Stimulated activated CD4-positive, alpha-beta T cell treated with anti-CD3 and anti-CD28 coated beads, Interleukin-15, amount 100 ng/mL, for 1 hour (primary cell): ENCODE results near the gene ASAH2.
"Not testable (repeated sequence)": the region's sequence is repeated elsewhere in the genome, so short reads cannot be mapped to it uniquely, and the experiment has no call there.

ENCODE experiments used
- DNase-seq, 2 donors: peaks; one replicate each; pipeline ENCODE4 v3.0.0-alpha.2; 2020; ENCODE audit warnings: low read depth in 1 of 2, low spot score in 1 of 2

ASAH2 gene

DNA sequence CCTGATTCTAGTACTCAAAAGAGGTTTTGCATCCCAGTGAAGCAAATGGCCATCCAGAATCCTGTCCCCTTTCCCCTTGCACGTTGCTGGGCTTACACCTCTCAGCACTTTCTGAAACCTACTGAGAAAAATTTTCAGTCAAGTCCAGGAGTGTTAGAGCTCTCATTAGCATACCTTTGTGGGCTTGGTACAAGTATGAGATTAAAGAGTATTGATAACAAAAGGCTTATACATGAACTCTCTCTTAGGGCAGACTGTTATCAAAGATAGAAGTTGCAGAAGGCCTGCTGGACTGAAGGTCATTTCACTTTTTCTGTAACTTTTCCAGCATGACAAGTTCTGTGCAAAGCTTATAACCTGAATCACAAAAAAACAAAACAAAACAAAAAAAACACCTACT lies at the start of gene ASAH2:
Gene ASAH2, minus strand, starts transcription at position 123 of the 400 bp plus-strand sequence. CDS start 2,906 bp downstream, outside the sequence.
- no peak for DNase-seq

GRCh38 chr10:50299948-50300669 lies 48.8 kb upstream of the ASAH2 start:
- no peak for DNase-seq

GRCh38 chr10:50295367-50295766 lies 44.1 kb upstream of the ASAH2 start:
- DNase-seq = no peak

DNA sequence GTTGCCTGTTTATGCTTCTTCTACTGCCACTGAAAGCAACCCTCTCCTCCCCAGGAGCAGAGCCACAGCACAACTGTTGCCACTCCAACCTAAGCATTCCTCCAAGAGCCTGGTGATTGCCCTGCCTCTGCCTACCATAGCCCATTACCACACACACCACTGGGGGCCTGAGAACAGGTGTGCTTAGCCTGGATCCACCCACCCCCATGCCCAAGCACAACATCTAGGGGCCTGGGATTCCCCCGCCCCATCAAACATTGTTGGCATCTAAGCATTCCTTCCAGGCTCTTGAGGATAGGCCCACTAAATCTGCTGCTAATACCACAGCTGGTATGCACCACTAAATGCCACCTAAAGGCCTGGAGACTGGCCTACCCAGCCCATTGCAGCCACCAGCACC lies 43.3 kb upstream of the ASAH2 start:
- DNase-seq = no peak

DNA sequence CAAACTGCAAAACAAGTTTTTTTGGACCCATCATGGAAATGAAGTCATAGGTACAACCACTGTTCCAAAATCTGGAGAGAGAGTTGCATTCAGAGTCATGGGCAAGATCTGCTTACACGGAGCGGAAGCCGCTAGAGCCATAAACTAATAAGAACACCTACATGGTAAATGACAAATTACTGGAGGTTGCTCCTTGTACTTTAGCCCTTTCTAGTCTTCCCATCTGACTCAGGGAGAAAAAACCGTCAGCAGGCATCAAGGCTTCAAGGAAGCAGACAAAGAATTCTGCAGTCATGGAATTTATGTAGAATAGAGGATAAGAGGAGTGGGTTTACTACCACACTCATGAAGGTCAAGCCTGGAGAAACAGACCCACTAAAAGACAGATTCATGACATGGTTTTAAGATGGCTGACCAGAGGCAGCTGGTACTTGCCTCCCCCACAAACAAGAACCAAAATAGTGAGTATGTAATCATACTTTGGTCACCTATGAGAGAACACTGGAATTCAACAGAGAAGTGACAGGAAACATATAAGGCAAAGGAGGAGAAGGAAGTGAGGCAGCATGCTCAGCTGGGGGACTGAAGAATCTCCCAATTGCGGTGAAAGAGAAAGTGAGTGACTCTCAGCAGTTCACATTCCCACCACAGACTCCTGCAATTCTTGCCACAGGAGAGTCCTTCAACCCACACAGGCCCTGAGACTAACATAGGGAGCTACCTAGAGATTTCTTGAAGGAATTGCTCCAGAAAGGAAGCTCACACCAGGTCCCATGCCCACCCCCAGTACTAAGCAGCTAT lies 42.4 kb upstream of the ASAH2 start:
- no peak for DNase-seq

- DNase-seq = no peak
These were observed 40.0 kb upstream of the ASAH2 start for GRCh38 chr10:50291261-50291850.

DNA sequence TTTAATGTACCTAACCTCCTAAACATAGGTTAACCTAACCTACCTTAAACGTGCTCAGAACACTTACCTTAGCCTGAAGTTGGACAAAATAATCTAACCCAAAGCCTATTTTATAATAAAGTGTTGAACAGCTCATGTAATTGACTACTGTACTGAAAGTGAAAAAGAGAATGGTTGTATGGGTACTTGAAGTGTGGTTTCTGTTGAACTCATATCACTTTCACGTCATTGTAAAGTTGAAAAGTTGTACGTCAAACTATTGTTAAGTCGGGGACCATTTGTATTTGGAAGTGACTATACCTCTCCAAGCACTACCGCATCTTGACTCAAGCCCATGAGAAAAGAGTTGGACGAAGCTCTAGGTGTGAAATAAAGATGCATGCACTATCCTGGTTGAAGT lies 37.9 kb upstream of the ASAH2 start:
- DNase-seq = no peak

DNA sequence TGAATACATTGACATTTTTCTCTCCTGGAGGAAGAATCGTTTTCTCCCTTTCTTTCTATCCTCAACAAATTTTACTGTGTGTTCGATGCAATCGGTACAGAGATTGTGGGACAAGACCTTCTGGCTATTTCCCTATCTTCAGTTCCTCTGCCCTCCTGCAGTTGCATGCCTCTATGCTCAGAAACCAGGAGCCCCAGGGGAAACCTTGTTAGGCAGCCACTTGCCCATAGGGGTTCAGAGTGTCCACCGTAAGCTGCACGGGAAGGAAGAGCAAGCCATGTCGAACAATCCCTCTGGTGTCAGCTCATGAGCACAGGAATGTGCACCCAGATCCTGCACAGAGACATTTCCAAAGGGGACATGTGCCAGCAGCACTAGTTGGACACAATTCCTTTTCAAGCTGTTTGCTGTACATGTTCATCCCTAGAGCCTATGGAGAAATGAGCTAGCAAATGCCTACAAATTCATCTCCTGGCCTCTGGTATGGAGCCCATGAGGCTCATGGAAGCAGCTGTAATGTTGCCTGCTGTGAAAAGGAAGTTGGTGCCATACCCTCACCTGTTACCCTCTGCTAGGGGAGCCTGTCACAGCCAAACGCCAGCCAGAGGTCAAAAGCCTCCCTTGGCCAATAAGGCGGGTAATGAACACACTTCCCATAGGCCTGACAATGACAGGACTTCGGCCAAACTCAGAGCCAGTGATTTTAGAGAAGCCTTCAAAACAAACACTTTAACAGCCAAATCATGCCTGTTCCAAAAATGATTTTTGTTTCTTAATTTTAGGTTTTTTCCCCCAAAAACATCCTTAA lies 35.9 kb upstream of the ASAH2 start:
- no peak for DNase-seq

DNA sequence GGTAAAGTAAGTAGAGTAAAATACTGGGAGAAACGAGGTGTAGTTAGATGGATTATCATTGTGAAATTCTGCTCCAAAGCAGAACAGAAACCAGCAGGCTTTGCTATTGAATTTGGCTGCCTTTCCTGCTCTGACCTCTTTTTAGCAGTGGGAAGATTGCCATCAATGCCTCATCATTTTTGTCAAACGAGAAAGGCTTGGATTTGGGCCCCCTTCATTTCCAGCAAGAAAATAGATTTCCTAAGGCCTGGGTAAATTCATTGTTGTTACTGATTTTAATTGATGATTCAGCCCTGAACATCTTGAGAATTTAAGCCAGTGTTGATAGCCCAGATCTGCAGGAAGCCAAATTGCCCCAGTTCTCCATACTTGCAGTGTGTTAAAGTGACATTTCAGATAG lies 35.2 kb upstream of the ASAH2 start:
- DNase-seq = no peak

GRCh38 chr10:50281967-50282522 lies 30.7 kb upstream of the ASAH2 start:
- no peak for DNase-seq

DNA sequence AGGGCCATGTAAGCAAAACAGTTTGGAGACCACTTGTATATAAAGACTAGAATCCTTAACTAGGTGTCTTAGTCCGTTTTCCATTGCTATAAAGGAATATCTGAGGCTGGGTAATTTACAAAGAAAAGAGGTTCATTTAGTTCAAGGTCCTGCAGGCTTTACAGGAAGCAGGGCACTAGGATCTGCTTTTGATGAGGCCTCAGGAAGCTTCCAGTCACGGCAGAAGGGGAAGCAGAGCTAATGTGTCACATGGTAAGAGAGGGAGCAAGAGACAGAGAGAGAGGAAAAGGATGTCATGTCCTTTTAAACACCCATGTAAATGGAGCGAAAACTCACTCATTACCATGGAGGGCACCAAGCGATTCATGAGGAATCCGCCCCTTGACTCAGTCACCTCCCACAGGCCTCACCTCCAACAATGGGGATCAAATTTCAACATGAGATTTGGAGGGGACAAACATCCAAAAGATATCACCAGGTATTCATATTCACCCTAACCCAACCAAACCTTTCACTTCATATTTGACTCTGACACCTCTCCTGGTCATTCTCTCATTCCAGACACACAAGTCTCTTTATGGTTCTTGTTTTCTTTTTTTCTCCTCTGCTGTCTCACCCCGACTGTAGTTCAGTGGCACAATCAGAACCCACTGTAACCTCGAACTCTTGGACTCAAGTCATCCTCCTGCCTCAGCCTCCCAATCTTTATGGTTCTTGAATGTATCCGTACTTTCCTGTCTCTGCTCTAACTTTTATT lies 30.1 kb upstream of the ASAH2 start:
- no peak for DNase-seq

- no peak for DNase-seq
These were observed 28.9 kb upstream of the ASAH2 start for GRCh38 chr10:50280049-50280841.

DNA sequence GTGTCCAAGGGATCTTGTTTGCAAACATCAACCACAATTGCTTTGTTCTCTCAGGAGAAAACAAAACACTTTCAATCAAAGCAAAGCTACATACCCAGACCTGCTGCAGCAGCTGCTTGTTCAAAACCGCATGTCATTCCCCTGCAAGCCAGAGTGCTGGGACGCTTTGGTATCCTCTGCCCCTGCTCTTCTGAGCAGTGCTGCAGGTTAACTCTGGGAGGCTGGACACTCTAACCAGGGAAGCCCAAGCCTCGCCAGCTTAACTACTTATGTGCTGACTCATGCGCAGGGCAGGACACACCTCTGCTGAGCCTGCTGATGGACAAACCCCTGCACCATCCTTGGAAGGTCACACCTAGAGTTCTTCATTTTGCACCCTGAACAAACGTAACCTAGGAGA lies 28.2 kb upstream of the ASAH2 start:
- DNase-seq = no peak

DNA sequence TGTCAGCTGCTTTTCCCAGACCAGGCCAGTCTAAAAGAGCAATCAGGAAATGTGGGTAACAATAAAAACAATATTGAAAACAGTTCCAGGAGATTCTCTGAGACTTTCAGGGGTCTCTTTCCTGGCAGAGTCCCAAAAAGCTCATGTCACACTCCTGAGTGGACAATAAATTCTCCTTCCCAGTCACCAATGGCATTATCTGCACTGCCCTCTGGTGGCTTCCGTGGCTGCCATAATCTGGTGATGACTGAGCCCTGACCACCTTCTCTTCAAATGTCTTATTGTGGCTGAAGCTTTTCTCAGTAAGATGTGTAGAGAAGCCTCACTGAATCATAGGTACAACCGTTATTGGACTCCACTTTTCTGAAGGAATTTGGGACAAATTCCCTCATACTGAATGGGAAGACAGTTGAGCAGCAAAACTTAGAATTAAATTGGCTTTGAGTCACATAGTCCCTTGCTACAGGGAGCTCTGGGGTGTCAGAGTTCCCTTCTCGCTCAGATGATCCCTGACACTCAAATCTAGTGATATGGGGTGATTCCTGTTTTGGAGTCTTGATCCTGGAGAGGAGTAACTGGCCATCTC lies 24.4 kb upstream of the ASAH2 start:
- DNase-seq = peak in 1 of 2 donors; percentile 8

DNA sequence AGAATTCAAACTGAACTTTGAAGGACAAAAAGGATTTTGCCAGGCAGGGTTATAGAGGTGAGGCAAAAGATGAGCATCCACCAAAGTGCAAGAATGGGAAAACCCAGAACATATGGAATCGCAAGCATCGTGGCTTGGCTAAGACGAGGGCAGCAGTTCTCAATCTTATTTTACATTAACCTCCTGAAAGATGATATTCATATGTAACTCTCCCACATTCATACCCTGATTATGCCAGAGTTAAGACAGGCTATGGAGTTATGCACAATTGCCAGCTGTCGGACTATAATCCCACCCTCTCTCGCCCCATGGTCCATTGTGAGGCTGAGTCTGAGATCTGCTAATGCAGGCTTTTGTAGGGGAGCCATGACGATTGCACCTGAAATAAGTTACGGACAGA lies 21.2 kb upstream of the ASAH2 start:
- no peak for DNase-seq

DNA sequence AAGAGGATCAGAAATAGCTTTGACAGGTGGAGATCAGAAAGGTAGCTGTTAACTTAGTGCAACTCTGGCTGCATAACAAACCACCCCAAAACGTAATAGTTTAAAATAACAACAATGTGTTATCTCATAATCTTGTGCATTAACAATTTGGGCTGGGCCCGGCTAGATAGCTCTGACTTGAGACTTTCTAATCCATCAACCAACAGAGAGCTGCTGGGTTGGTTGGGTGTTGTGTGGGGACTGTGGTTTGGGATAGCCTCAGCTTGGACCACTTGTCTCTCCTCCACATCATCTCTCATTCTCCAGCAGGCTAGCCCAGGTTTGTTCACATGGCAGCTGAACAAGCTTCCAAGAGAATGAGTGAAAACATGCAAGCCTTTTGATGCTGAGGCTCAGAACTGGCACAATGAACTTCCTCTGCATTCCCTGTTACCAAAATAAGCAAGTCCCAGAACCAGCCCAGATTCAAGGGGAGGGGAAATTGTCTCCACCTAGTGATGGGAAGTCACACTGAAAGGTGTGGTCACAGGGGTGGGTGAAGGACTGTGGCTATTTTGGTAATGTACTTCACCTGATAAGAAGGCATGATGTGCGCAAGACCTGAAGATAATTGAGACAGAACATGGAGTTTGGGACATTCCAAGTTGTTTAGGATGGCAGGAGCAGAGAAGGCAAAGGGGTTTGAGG lies 20.4 kb upstream of the ASAH2 start:
- DNase-seq = no peak

DNA sequence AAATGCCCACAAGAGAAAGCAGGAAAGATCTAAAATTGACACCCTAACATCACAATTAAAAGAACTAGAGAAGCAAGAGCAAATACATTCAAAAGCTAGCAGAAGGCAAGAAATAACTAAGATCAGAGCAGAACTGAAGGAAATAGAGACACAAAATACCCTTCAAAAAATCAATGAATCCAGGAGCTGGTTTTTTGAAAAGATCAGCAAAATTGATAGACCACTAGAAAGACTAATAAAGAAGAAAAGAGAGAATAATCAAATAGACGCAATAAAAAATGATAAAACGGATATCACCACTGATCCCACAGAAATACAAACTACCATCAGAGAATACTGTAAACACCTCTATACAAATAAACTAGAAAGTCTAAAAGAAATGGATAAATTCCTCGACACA lies 16.6 kb upstream of the ASAH2 start:
- DNase-seq = not testable (repeated sequence)

- DNase-seq = not testable (repeated sequence)
These were observed 11.3 kb upstream of the ASAH2 start for GRCh38 chr10:50262625-50263024.
